ENCODE results near the gene SLC38A10. TPM values are rescaled to one million over a fixed set of nuclear protein-coding genes. Genes with fewer than 3 reads are reported as not detected.

SLC38A10 gene
- total RNA-seq, 2 donors from 2014 or later = 46.2 to 63.4 TPM

DNA sequence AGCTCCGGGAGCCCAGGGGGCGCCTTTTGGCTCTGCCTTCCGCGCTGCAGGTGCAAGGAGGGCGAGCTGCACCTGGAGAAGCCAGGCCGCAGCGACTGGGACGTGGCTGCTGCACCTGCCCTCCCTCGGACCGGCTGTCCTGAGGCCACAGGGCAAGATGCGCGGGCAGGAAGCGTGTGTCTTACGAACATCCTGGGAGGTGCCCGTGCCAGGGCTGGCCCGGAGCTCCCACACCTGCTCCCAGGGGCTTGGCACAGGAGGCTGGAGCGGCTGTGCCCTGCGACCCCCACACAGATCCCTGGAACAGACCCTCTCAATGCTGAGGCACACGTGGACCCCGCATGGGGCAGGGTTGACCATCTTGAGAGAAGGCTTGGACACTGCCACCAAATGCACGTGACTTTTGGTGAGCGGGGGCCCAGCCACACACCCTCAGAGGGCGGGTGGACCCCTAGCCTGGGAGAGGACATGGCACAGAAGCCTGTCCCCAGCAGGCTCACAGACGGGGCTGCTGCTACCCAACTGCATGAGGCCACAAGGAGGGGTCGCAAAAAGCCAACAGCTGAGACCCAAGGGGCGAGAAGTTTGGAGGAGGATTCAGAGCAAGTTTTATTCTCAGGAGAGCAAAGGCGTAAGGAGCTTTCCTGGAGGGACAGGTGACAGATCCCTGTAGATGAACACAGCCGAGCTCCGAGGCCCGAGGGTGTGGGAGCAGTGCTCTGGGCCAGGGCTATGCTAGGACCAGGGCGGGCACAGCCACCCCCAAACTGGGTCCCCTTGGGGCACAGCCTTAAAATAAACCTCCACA is 44.6 kb downstream of the SLC38A10 start:
- H3K36me3 ChIP-seq = peaks cover 31% of the 10 kb centered on the region
- no peak overlapping the region for H3K27ac ChIP-seq
- H3K9me3 ChIP-seq = no peaks in the 10 kb centered on the region
- peaks cover 0 to 18% of the 10 kb centered on the region in 2 donors for H3K4me1 ChIP-seq
- DNase-seq (ENCODE audit: low spot score) = no peak
- no peak overlapping the region for H3K4me3 ChIP-seq
- TF ChIP-seq, protein P1, sequence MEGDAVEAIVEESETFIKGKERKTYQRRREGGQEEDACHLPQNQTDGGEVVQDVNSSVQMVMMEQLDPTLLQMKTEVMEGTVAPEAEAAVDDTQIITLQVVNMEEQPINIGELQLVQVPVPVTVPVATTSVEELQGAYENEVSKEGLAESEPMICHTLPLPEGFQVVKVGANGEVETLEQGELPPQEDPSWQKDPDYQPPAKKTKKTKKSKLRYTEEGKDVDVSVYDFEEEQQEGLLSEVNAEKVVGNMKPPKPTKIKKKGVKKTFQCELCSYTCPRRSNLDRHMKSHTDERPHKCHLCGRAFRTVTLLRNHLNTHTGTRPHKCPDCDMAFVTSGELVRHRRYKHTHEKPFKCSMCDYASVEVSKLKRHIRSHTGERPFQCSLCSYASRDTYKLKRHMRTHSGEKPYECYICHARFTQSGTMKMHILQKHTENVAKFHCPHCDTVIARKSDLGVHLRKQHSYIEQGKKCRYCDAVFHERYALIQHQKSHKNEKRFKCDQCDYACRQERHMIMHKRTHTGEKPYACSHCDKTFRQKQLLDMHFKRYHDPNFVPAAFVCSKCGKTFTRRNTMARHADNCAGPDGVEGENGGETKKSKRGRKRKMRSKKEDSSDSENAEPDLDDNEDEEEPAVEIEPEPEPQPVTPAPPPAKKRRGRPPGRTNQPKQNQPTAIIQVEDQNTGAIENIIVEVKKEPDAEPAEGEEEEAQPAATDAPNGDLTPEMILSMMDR (IDR thresholded peaks at IDR 0.05) = no peak
- no peaks in the 10 kb centered on the region for H3K27me3 ChIP-seq

DNA sequence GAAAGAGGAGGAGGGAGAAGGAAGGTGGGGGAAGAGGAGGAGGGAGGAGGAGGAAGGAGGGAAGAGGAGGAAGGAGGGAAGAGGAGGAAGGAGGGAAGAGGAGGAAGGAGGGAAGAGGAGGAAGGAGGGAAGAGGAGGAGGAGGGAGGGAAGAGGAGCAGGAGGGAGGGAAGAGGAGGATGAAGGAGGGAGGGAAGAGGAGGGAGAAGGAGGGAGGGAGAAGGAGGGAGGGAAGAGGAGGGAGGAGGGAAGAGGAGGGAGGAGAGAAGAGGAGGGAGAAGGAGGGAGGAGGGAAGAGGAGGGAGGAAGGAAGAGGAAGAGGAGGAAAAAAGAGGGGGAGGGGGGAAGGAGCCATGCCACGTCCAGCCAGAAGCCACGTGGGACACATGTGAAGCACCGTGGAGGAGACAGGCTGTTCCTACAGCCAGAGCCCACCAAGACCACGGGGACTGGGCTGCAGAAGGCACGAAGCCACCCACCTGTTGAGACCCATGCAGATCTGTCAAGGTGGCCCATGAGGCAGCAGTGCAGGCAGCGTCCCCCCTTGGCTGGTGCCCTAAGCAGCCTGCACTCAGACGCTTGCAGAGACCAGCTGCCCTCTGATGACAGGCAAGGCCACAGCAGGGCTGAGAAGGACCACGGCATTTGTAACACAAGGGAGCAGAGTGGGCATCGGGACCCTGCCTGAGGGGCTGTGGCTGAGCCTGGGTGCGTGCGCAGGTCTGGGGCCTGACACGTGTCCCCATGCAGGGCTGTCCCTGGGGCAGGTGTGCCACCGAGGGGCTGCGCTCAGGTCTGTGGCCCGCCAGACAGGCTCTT is 45.7 kb downstream of the SLC38A10 start:
- H3K27me3 ChIP-seq = no peaks in the 10 kb centered on the region
- peaks cover 31% of the 10 kb centered on the region for H3K36me3 ChIP-seq
- H3K4me3 ChIP-seq = no peak overlapping the region
- no peak for DNase-seq (ENCODE audit: low spot score)
- TF ChIP-seq, protein P1 (IDR thresholded peaks at IDR 0.05) = no peak
- H3K9me3 ChIP-seq = no peaks in the 10 kb centered on the region
- peaks cover 0 to 7% of the 10 kb centered on the region in 2 donors for H3K4me1 ChIP-seq
- no peak overlapping the region for H3K27ac ChIP-seq

DNA sequence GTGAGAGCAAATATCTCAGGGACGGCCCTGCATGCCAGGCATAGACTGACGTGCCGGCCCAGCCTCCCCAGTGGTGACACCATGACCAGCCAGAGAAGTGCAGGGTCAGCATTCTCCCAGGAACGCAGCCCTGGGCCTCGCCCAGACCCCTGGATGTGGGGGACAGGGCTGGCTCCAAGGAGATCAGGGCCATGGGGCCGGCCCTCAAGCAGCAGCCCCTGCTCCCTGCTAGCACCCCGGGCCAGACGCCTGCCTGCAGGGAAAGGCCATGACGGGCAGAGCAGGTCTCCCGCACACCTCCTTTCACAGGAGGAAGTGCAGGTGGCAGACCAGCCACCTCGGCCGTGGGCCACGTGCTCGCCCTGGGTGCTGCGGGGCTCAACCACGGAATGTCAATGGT is 46.5 kb downstream of the SLC38A10 start:
- H3K9me3 ChIP-seq = no peaks in the 10 kb centered on the region
- no peaks in the 10 kb centered on the region for H3K27me3 ChIP-seq
- no peak overlapping the region for H3K27ac ChIP-seq
- H3K4me1 ChIP-seq = peaks cover 0 to 6% of the 10 kb centered on the region in 2 donors
- peaks cover 31% of the 10 kb centered on the region for H3K36me3 ChIP-seq
- H3K4me3 ChIP-seq = no peak overlapping the region
- TF ChIP-seq, protein P1 (IDR thresholded peaks at IDR 0.05) = no peak
- DNase-seq (ENCODE audit: low spot score) = no peak

DNA sequence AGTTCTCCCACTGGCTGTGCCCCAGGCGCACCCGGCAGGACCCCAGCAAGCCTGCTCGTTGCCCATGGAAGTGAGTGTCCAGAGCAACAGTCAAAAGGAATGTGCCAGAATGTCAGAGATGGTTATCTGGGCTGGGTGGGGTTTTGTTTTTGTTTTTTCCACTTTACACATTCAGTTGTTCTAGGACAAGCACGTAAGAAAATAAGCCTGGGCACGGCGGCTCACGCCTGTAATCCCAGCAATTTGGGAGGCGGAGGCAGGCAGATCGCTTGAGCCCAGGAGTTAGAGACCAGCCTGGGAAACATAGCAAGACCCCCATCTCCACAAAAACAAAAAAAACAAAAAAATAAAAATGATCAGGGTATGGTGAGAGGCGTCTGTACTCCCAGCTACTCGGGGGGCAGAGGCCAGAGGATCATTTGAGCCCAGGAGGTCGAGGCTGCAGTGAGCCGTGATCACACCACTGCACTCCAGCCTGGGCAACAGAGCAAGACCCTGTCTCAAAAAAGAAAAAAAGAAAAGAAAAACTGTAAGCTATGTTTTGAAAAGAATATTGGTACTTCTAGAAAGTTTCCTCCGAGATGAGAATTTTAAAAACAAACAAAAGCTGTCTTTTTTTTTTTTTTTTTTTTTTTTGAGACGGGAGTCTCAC is 47.6 kb downstream of the SLC38A10 start:
- no peak for DNase-seq (ENCODE audit: low spot score)
- Histone ChIP-seq H3K36me3 (peaks cover 26% of the 10 kb centered on the region), H3K27ac (no peak overlapping the region), H3K27me3 (no peaks in the 10 kb centered on the region), H3K4me3 (no peak overlapping the region), H3K4me1 (peaks cover 0 to 6% of the 10 kb centered on the region in 2 donors), H3K9me3 (no peaks in the 10 kb centered on the region)
- TF ChIP-seq, protein P1 (IDR thresholded peaks at IDR 0.05) = no peak

DNA sequence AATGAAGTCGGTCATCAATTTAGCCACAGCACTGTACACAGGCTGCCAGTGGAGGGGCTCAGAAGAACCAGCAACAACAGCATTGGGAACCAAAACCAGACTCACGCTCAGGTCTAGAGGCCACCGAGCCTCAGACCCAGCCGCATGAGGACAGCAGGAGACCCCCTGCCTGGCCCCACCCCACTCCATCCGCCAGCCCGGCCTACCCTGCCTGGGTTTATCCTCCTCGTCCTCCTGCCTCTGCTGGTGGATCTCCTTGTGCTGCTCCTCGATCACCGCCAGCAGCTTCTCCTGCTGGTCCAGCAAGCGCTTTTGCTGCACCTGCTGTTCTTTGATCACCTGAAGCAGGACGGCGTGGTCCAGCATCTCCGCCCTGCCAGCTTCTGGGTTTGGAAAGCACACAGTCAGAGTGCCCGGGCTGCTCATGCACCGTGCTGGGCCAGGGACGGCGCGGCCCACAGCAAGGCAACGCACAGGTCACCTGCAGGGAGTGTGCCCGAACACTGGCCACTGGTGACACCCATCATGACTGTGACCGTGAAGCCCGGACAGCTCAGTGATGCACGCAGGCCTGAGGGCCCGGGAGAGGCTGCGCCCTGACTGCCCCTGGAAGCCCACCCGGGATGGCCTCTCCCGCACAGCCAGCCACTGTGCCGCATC is 48.3 kb downstream of the SLC38A10 start:
- Histone ChIP-seq H3K27me3 (no peaks in the 10 kb centered on the region), H3K27ac (no peak overlapping the region), H3K36me3 (peaks cover 20% of the 10 kb centered on the region), H3K4me1 (peaks cover 0 to 1% of the 10 kb centered on the region in 2 donors), H3K4me3 (no peak overlapping the region), H3K9me3 (no peaks in the 10 kb centered on the region)
- DNase-seq (ENCODE audit: low spot score) = no peak
- TF ChIP-seq, protein P1 (IDR thresholded peaks at IDR 0.05) = no peak
